ENCODE measurements around the gene SALL4. TPM values are rescaled to one million over a fixed set of nuclear protein-coding genes. Genes with fewer than 3 reads are reported as not detected.
"Not testable (repeated sequence)": the region's sequence is repeated elsewhere in the genome, so short reads cannot be mapped to it uniquely, and the experiment has no call there.

SALL4 gene
- total RNA-seq, 1 donor from 2014 or later, result 32.5 TPM

DNA sequence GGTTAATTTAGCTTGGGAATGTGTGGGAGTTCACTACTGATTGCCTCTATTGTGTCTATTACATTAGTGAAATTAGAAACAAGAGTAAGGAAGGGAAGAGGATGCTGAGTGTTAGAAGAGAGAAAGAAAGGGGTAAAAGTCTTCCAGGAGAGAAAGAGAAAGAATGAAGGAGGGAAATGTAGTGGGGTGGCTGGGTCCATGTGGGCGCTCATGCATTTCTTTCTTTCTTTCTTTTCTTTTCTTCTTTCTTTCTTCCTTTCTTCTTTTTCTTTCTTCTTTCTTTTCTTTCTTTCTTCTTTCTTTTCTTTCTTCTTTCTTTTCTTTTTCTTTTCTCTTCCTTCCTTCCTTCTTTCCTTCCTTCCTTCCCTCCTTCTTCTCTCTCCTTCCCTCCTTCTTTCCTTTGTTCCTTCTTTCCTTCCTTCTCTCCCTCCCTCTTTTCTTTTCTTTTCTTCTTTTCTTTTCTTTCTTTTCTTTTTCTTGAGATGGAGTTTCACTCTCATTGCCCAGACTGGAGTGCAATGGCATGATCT is 16.2 kb upstream of the SALL4 start:
- H3K27me3 Mint-ChIP-seq, result no peaks in the 10 kb centered on the region
- H3K4me1 Mint-ChIP-seq (ENCODE audit: unreplicated experiment), result peaks cover 7% of the 10 kb centered on the region
- TF ChIP-seq, protein P1, sequence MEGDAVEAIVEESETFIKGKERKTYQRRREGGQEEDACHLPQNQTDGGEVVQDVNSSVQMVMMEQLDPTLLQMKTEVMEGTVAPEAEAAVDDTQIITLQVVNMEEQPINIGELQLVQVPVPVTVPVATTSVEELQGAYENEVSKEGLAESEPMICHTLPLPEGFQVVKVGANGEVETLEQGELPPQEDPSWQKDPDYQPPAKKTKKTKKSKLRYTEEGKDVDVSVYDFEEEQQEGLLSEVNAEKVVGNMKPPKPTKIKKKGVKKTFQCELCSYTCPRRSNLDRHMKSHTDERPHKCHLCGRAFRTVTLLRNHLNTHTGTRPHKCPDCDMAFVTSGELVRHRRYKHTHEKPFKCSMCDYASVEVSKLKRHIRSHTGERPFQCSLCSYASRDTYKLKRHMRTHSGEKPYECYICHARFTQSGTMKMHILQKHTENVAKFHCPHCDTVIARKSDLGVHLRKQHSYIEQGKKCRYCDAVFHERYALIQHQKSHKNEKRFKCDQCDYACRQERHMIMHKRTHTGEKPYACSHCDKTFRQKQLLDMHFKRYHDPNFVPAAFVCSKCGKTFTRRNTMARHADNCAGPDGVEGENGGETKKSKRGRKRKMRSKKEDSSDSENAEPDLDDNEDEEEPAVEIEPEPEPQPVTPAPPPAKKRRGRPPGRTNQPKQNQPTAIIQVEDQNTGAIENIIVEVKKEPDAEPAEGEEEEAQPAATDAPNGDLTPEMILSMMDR (conservative IDR thresholded peaks at IDR 0.05), result no peak
- H3K36me3 Mint-ChIP-seq, result no peaks in the 10 kb centered on the region
- H3K4me3 Mint-ChIP-seq, result no peak overlapping the region
- H3K9me3 Mint-ChIP-seq, result no peaks in the 10 kb centered on the region
- H3K27ac Mint-ChIP-seq, result no peak overlapping the region
- no peak for DNase-seq (ENCODE audit: extremely low spot score, unreplicated experiment)

DNA sequence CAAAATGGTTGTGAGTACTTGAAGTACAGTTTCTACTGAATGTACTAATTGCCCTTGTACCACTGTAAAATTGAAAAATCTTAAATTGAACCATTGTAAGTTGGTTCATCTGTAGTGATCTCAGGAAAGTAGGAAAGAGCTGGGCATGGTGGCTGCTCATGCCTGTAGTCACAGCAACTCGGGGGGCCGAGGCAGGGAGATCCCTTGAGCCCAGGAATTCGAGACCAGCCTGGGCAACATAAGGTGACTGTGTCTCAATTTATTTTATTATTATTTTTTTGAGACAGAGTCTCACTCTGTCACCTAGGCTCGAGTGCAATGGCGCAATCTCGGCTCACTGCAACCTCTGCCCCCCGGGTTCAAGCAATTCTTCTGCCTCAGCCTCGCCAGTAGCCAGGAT is 14.5 kb upstream of the SALL4 start:
- peaks cover 17% of the 10 kb centered on the region for H3K4me1 Mint-ChIP-seq (ENCODE audit: unreplicated experiment)
- not testable (repeated sequence) for H3K4me3 Mint-ChIP-seq; H3K27ac Mint-ChIP-seq; H3K36me3 Mint-ChIP-seq; H3K27me3 Mint-ChIP-seq; H3K9me3 Mint-ChIP-seq; DNase-seq (ENCODE audit: extremely low spot score, unreplicated experiment)

DNA sequence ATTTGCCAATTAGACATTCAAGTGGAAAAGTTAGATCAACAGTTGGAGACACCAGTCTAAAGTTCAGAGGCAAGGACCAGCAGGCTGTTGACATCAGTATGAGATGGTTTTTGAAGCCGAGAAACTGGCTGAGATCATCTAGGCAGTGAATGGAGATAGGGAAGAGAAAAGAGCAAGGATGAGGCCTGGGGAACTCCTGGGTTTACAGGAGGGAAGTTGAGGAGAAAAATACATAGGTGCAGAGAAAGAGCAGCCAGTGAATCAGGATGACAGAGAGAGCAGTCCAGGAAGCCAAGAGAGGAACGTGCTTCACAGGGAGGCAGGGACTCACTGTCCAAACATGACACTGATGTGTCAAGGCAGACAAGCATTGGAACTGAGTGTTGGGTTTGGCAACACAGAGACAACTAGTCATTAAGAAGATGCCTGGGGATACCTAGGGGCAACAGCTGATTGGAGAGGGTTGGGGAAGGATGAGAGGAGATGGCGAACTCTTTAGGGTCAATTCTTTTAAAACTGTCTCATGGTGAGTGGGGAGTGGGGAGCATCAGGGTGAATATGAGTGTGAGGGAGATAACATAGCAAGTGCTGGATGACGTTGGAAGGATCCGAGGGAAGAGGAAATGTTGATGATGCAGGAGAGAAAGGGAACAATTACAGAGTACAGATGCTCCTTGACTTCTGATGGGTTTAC is 13.2 kb upstream of the SALL4 start:
- Mint-ChIP-seq H3K27me3 (no peaks in the 10 kb centered on the region), H3K27ac (peak overlapping the region; percentile 7)
- TF ChIP-seq, protein P1 (conservative IDR thresholded peaks at IDR 0.05), result no peak

DNA sequence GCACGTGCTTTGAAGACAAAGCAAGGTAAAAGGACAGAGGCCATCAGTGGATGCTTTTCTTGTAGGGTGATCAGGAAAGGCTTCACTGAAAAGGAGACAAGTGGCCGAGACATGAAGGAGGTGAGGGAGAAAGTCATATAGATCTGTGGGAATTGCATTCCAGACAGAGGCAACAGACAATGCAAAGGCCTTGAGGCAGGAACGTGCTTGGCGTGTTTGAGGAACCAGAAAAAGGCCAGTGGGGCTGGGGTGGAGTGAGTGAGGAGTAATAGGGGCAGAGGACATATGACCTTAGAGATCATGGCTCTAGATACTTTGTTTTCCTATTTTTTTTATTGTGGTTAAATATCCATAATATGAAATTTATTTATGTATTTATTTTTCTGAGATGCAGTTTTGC is 10.5 kb upstream of the SALL4 start:
- TF ChIP-seq, protein P1 (conservative IDR thresholded peaks at IDR 0.05), result no peak
- no peaks in the 10 kb centered on the region for H3K9me3 Mint-ChIP-seq
- H3K36me3 Mint-ChIP-seq, result no peaks in the 10 kb centered on the region
- H3K27me3 Mint-ChIP-seq, result no peaks in the 10 kb centered on the region
- no peak overlapping the region for H3K4me3 Mint-ChIP-seq
- peaks cover 36% of the 10 kb centered on the region for H3K4me1 Mint-ChIP-seq (ENCODE audit: unreplicated experiment)
- DNase-seq (ENCODE audit: extremely low spot score, unreplicated experiment), result no peak
- H3K27ac Mint-ChIP-seq, result no peak overlapping the region

More for the DNA sequence above, 13.2 kb upstream of the SALL4 start:
- Mint-ChIP-seq H3K9me3 (no peaks in the 10 kb centered on the region), H3K36me3 (no peaks in the 10 kb centered on the region), H3K4me1 (ENCODE audit: unreplicated experiment) (peaks cover 27% of the 10 kb centered on the region), H3K4me3 (no peak overlapping the region)
- no peak for DNase-seq (ENCODE audit: extremely low spot score, unreplicated experiment)

DNA sequence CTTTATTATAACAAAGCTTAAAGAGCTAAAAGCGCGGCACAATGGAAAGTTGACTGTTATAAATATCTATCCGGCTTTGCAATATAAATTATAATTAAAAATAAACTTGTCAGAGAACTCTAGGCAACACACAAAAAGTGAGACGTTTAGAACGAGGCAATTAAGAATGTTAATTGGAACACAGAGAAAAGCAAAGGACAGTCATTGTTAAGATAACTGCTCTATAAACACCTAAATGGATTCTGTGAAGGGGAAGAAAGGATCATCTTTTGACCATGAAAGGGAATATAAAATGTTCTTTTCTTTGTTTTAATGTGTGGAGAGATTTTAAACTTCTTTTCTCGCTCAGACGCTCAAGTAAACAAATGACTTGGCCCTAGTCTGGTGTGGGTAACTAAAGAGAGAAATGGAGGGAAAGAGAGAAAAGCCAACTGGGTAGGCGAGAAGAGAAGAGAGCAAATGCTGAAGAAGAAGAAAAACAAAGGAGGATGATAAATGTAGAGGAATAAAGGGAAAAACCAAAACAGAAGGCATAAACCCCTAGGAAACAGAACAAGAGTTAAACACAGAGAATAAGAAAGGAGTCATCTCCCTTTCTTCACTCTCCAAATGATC is 9.3 kb upstream of the SALL4 start:
- TF ChIP-seq, protein P1 (conservative IDR thresholded peaks at IDR 0.05), result no peak
- H3K4me1 Mint-ChIP-seq (ENCODE audit: unreplicated experiment), result peaks cover 37% of the 10 kb centered on the region
- H3K9me3 Mint-ChIP-seq, result no peaks in the 10 kb centered on the region
- H3K27me3 Mint-ChIP-seq, result no peaks in the 10 kb centered on the region
- peak overlapping the region; percentile 2 for H3K4me3 Mint-ChIP-seq
- H3K36me3 Mint-ChIP-seq, result no peaks in the 10 kb centered on the region
- no peak overlapping the region for H3K27ac Mint-ChIP-seq
- no peak for DNase-seq (ENCODE audit: extremely low spot score, unreplicated experiment)

DNA sequence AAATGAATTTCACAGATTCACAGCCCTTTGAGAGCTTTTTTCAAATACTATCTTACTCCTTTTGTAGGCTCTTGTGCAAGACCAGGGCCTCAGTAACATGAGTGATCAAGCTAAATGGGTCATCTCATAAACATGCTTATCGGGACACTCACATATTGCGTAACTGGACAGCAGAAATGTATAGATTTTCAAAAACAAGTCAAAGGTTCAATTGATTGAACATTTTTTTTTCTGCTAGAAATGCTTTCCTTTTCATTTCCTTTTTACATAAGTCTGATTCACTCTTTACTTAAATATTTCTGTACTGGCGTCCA is 8.7 kb upstream of the SALL4 start:
- Mint-ChIP-seq H3K4me1 (ENCODE audit: unreplicated experiment) (peaks cover 37% of the 10 kb centered on the region), H3K4me3 (no peak overlapping the region), H3K27ac (no peak overlapping the region), H3K9me3 (no peaks in the 10 kb centered on the region), H3K27me3 (no peaks in the 10 kb centered on the region), H3K36me3 (no peaks in the 10 kb centered on the region)
- TF ChIP-seq, protein P1 (conservative IDR thresholded peaks at IDR 0.05), result no peak
- no peak for DNase-seq (ENCODE audit: extremely low spot score, unreplicated experiment)
